ENCODE measurements around the gene IGF2.

The IGF2 gene

DNA sequence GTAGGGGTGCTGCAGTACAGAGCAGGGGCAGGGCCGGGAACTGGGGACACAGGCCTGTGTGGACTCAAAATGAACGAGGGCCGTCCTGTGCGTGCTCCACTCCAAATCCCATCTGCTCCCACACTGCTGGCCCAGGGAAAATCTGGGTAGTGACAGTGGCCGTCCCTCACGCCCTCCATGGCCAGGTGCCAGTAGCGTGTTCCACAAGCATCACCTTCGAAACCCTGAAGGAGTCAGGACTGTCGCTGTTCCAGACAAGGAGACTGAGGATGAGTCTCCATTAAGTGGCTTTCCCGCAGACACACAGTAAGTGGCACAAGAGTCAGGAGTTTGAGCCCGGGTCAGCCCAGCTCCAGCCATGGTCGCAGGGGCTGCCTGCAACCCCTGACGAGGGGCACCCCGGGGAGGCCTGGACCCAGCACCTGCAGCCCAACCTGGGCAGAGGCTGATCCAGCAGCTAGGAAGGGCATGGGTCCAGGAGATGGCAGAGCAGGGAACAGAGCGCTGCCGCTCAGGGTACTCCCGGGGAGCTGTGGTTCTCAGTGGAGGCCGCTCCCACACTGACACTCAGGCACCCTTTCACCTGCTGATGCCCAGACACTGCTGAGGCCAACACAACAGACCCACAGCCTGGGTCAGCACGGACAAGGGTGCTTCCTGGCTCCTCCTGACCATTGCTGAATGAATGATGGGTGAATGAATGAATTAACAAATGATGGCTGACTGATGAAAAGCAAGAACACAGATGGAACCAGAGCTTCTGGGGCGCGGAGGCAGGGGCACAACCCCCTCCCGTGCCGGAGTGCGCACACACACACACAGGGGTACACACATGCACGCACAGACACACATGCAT lies 35.3 kb downstream of the IGF2 start:
- DNase-seq (ENCODE audit: low spot score), result no peak

DNA sequence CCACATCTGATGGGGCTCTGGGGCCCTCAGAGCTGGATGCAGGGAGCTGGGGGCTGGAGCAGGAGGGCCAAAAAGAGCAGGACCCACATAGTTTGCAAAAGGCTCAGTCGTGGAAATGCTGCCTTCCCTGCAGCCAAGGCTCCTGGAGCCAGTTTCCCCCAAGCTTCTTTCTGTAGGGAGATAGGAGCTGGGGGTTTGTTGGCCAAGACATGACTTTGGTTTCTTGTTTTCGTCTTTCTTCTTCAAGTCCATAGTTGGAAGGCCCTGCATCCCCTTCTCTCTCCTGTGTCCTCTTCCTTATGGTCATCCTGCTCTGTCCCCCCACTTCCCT lies 36.3 kb downstream of the IGF2 start:
- DNase-seq (ENCODE audit: low spot score), result no peak

- DNase-seq (ENCODE audit: low spot score), result no peak
Observed at GRCh38 chr11:2102132-2102882, 36.9 kb downstream of the IGF2 start.

GRCh38 chr11:2101171-2101675 lies 38.0 kb downstream of the IGF2 start:
- DNase-seq (ENCODE audit: low spot score), result no peak

DNA sequence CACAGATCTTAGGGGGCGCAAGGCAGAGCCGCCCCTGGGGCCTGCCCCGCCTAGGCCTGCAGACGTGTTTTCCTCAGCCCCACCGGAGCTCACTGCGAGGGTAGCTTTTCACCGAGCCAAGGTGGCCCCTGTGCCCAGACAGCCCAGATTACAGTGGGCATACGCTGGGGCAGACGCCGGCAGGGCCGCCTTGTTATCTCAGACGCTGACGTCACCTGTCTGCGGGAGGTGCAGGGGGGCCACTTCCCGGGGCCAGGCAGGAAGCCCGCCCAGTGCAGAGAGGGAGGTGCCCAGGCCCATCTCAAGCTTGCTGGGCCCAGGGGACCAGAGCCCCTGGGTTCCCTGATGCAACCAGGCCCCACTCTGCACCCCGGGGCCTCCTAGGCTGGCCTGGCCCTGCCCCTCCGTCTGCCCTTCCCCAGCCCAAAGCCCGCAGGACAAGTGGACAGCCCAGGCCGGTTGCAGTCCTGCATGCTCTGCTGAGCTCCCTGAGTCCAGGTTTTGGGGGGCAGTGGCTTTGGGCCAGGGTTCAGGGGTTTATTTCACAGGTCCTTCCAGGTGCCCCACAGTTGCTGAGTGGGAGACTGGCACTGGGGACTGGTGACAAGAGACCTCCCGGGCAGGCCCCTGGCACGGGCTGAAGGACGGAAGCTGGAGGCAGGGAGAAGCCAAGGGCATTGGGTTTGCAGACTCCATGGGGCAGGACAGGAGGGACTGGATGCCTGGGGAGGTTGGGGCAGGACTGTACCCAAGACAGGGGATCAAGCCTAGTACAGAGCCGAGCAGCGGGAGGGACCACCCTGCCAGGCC lies 38.6 kb downstream of the IGF2 start:
- DNase-seq (ENCODE audit: low spot score), result peak; percentile 82

- DNase-seq (ENCODE audit: low spot score), result peak; percentile 68
Observed at GRCh38 chr11:2099516-2100349, 39.5 kb downstream of the IGF2 start.

DNA sequence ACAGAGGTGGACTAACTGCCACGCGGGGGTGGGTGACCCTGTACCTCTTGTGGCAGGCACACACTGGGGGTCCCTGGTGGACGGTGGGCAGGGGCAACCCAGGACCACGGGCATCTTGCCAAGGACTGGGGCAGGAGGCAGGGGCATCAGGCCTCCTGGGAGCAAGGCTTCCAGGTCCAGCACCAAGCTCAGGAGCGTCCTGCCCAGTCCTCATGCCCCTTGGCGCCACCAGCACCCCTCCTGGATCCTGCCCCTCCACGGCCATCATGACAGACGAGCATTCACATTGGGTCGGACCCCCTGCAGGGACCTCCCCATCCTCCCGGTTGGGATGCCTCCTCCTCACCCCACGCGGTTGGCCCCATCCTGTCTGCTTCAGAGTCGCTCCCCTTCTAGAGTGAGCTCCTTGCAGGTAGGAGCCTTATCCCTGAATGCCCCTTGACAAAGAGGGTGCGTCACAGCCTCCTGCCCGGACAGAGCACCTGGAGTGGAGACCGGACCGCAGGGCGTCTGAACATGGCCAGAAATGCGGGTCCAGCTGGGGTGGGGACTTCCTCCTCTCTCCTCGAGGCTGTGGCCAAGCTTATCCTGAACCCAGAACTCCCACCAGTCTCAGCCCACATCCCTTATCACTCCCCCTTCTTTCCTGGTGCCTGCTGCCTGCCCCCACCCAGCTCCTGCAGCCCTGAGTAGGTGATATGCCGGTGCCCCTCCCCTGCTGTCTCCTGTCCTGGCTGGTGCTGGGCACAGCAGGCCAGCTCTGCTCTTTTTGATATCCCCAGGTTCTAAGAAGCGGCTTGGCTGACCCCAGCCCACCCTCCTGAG lies 40.3 kb downstream of the IGF2 start:
- peak; percentile 71 for DNase-seq (ENCODE audit: low spot score)

GRCh38 chr11:2097998-2098690 lies 41.0 kb downstream of the IGF2 start:
- peak; percentile 15 for DNase-seq (ENCODE audit: low spot score)

- peak; percentile 36 for DNase-seq (ENCODE audit: low spot score)
Observed at GRCh38 chr11:2097356-2097997, 41.7 kb downstream of the IGF2 start.

DNA sequence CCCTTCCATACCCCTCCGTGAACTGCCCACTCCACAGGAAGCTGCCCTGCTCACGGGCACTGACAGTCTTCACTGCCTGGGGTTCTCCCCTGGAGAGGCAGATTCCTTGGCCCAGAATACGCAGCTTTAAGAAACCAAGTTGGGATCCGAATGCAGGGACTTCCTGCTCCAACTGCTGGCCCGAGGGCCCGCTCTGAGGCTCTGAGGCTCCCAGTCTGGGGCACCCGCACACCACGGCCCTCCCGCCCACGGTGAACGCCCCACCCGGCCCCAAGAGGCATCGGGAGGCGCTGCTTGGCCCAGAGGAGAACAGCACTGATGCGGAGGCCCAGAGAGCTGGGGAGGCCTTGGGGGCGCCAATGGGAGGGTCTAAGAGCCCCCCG lies 42.3 kb downstream of the IGF2 start:
- no peak for DNase-seq (ENCODE audit: low spot score)

- no peak for DNase-seq (ENCODE audit: low spot score)
Observed at GRCh38 chr11:2096011-2096918, 42.9 kb downstream of the IGF2 start.

DNA sequence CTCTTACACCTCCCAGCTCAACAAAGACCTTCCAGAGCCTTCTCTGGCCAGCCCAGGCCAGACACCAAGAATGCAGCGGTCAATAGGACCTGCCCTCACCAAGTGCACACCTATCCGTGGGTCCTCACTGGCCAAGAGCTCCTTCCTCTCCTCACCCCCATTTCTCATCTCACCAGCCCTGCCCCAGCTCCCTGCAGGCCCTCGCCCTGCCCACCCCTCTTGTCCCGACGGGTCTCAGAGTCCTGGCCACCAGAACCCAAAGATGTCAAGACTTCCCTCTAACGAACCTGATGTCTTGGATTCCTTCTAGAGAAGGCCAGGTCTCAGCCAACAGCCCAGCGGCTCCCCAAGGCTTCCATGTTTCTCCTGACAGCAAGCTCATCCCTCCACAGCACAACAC lies 43.6 kb downstream of the IGF2 start:
- DNase-seq (ENCODE audit: low spot score), result no peak

DNA sequence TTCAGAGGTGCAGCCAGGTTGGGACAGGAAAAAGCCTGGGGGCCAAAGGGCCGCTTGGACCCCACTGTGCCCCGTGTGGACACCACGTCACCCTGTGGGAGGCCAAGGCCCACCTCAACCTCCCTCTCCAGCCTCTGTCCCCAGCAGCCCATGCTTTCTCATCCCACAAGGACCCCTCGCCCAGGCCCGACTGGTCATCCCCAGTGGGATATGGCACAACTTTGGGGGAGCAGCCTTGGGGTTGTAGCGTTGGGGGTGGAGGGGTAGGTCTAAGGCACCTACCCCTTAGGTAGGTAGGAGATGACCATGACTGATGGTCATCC lies 44.0 kb downstream of the IGF2 start:
- DNase-seq (ENCODE audit: low spot score), result no peak

DNA sequence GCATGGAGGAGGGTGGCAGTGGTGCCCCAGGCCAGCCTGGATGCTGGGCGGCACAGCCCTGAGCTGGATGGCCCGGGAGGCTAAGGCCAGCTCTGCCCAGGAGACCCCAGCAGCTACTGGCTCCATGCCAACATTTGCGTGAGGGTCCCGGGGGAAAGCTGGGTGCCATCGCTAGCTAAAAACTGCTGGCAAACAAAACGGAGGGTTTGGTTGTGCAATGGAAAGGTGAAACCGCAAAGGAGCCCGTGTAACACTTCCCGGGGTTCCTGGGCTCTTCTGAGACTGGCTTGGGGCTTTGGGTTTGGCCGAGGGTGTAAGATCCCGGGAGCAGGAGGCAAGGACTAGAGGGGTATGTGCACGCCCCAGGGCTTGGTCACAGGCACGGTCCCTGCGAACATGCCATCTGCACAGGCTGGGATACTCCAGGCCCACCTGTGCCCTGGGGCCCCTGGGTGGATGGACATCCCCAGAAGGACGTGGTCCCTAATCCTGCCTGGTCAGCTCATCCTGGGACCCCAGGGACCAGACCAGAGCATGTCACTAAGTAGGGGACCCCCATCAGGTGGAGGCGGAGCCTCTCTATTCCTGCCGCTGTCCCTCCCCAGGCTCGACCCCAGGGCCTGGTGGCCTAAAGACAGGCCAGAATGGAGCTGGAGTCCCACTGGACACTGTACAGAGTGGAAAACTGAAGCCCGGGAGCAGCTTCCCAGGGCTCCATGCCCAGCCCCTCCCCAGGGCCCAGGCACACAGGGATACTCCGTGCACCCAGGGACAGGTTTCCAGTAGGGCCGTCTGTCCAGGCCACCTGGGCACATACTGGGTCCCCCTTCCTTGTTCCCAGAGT lies 44.6 kb downstream of the IGF2 start:
- no peak for DNase-seq (ENCODE audit: low spot score)

- DNase-seq (ENCODE audit: low spot score), result no peak
Observed at GRCh38 chr11:2093575-2094353, 45.4 kb downstream of the IGF2 start.

GRCh38 chr11:2092956-2093412 lies 46.2 kb downstream of the IGF2 start:
- peak; percentile 19 for DNase-seq (ENCODE audit: low spot score)

DNA sequence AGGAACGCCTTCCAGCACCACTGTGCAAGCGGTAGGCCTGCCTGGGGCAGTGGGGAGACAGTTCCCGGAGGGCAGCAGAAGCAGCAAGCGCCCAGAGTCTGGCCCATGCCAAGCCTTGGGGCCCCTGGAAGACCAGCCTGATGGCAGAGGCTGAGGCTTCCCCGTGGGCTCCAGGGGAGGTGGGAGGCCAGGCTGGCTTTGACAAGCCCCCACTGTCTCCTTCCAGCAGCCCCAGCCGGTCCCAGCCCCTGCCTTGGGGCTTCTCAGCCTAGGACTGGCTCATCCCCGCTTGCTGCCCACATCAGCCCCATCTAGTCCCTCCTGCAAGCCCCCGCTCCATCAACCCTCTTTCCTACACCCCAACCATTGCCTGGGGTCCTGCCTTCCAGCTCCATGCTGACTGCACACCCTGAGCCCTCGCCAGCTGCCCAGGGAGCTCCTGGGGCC lies 46.7 kb downstream of the IGF2 start:
- no peak for DNase-seq (ENCODE audit: low spot score)

Data from hematopoietic multipotent progenitor cell treated with erythropoietin and hydrocortisone succinate and interleukin-3 and kit ligand, for 17 days (in vitro differentiated cells).